ENCODE data around the gene CYGB. TPM values are rescaled to one million over a fixed set of nuclear protein-coding genes. Genes with fewer than 3 reads are reported as not detected.

Gene CYGB
- total RNA-seq, 2 donors from 2014 or later, result 7.0 to 13.8 TPM

DNA sequence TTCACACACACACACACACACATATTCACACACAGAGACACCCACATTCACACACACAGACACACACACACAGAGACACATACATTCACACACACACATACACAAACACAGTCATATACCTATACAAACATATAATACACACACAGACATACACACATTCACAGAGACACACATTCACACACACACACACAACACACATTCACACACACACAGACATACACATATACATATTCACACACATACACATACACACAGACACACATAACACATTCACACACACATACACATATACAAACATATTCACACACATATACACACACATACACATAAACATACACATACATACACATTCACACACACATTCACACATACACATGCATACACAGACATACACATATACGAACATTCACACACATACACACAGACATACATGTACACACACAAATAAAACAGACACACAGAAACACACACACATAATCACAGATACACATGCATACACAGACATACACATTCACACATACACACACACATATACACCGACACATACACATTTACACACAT, 10.2 kb upstream of the CYGB start:
- Histone ChIP-seq H3K4me1 (replicated peaks) (no peaks in the 10 kb centered on the region), H3K36me3 (no peaks in the 10 kb centered on the region), H3K27ac (no peak overlapping the region), H3K9me3 (no peaks in the 10 kb centered on the region), H3K27me3 (replicated peaks; ENCODE audit: insufficient read depth) (no peaks in the 10 kb centered on the region), H3K4me3 (no peak overlapping the region)
- TF ChIP-seq POLR2A (IDR thresholded peaks at IDR 0.05) (no peak), POLR2AphosphoS5 (IDR thresholded peaks at IDR 0.05) (no peak)
- TF ChIP-seq, protein P1, sequence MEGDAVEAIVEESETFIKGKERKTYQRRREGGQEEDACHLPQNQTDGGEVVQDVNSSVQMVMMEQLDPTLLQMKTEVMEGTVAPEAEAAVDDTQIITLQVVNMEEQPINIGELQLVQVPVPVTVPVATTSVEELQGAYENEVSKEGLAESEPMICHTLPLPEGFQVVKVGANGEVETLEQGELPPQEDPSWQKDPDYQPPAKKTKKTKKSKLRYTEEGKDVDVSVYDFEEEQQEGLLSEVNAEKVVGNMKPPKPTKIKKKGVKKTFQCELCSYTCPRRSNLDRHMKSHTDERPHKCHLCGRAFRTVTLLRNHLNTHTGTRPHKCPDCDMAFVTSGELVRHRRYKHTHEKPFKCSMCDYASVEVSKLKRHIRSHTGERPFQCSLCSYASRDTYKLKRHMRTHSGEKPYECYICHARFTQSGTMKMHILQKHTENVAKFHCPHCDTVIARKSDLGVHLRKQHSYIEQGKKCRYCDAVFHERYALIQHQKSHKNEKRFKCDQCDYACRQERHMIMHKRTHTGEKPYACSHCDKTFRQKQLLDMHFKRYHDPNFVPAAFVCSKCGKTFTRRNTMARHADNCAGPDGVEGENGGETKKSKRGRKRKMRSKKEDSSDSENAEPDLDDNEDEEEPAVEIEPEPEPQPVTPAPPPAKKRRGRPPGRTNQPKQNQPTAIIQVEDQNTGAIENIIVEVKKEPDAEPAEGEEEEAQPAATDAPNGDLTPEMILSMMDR (IDR thresholded peaks at IDR 0.05), result no peak
- WGBS, result 85% methylated on average over 2 of the region's 2 CpGs
- intact Hi-C loops (cut with DNase I), result no loop called here
- DNase-seq (ENCODE audit: low spot score), result no peak

DNA sequence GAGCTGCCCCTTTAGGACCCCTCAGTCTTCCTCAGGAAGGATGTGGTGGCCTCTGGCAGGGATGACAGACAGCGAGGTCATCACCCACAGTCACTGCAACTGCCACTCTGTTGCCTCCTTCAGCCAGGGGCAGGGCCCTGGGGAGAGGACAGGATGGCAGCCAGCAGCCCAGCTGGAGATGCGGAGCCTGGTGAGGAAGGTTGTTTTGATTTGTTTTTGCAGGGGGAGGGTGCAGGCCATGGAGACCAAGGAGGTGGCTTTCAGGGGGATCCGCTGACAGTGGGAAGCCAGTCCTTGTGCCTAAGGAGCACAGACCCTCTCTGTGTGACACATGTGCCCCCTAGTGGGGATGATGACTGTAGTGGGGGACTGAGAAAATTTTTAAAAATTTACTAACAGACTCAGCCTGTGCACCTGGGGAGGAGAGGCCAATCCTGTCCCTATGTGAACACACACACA, 9.7 kb upstream of the CYGB start:
- Histone ChIP-seq H3K4me3 (no peak overlapping the region), H3K36me3 (no peaks in the 10 kb centered on the region), H3K9me3 (no peaks in the 10 kb centered on the region), H3K4me1 (replicated peaks) (no peaks in the 10 kb centered on the region), H3K27me3 (replicated peaks; ENCODE audit: insufficient read depth) (no peaks in the 10 kb centered on the region), H3K27ac (peak overlapping the region in 1 of 2 donors; percentile 4)
- DNase-seq (ENCODE audit: low spot score), result peak; percentile 52
- intact Hi-C loops (cut with DNase I), result no loop called here
- no peak for TF ChIP-seq POLR2AphosphoS5 (IDR thresholded peaks at IDR 0.05)
- no peak for TF ChIP-seq POLR2A (IDR thresholded peaks at IDR 0.05)
- TF ChIP-seq, protein P1 (IDR thresholded peaks at IDR 0.05), result peak; percentile 30 to 66 (median 60)
- WGBS, result 44% methylated on average over 3 of the region's 3 CpGs

DNA sequence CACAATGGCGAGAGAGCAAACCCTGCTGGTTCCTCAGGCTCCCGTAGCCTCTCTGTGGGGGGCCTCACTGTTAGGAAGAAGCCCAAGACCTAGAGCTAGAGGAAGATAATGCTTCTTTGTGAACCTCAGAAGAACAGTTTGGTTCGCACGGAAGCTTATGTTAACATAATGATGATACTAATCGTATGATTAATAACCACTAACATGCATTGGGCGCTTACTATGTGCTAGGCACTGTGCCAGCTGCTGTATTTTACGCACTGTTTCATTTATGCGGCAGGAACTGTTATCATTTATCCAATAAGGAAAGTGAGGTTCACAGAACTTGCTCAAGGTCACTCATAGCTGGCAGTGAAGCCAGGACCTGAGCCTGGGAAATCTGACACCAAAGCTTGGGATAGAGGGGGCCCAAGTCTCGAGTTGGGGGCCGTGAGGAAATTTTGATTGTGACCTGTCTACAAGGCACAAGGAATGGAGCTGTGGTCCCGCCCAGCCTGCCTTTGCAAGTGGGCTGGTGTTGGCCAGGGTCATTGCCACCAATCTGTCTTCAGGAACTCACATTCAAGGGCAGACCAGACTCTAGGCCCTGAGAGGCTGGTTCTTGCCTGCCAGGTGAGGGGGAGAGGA, 9.2 kb upstream of the CYGB start:
- Histone ChIP-seq H3K4me1 (replicated peaks) (no peaks in the 10 kb centered on the region), H3K36me3 (no peaks in the 10 kb centered on the region), H3K27me3 (replicated peaks; ENCODE audit: insufficient read depth) (no peaks in the 10 kb centered on the region), H3K9me3 (no peaks in the 10 kb centered on the region), H3K4me3 (no peak overlapping the region), H3K27ac (peak overlapping the region; percentile 4 to 8)
- no peak for DNase-seq (ENCODE audit: low spot score)
- WGBS, result 36% methylated on average over 11 of the region's 11 CpGs
- intact Hi-C loops (cut with DNase I), result no loop called here
- TF ChIP-seq, protein P1 (IDR thresholded peaks at IDR 0.05), result no peak

DNA sequence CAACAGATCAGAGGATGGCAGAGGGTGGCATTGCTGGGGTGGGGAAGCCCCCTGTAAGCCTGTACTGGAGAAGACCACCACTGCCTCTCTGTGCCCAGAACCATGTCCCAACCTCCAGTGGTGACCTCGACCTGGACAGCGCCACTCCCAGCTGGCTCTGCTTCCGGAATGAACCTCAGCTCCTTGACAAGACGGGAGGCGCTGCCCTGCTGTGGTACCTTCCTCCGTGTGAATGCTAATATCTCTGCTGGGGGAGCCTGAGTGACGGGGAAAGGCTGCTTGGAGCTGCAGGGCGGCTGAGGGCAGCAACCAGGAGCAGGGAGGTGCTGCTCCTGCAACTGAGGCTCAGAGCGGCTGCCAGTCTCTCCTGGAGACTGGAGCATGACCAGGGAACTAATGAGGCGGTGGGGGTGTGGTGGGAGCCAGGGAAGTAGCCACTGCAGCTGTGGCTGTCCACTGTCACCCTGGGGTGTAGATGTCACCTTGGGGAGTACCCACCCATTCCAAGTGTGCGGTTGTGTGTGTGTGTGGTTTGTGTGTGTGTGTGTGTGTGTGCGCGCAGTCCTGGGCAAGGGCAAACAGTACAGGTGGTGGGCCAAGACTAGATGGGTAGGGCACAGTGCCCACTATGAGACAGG, 8.5 kb upstream of the CYGB start:
- DNase-seq (ENCODE audit: low spot score), result no peak
- H3K4me1 ChIP-seq (replicated peaks), result no peaks in the 10 kb centered on the region
- intact Hi-C loops (cut with DNase I), result no loop called here
- H3K27me3 ChIP-seq (replicated peaks; ENCODE audit: insufficient read depth), result no peaks in the 10 kb centered on the region
- H3K27ac ChIP-seq, result no peak overlapping the region
- no peaks in the 10 kb centered on the region for H3K9me3 ChIP-seq
- no peak for TF ChIP-seq POLR2AphosphoS5 (IDR thresholded peaks at IDR 0.05)
- TF ChIP-seq, protein P1 (IDR thresholded peaks at IDR 0.05), result no peak
- no peak for TF ChIP-seq POLR2A (IDR thresholded peaks at IDR 0.05)
- WGBS, result 71% methylated on average over 13 of the region's 13 CpGs
- H3K36me3 ChIP-seq, result no peaks in the 10 kb centered on the region
- H3K4me3 ChIP-seq, result no peak overlapping the region
